Testis (tissue), 3 donors: ENCODE results near the gene PM20D1. TPM values are rescaled to one million over a fixed set of nuclear protein-coding genes. Genes with fewer than 3 reads are reported as not detected.
A peak's percentile ranks its signal among the peaks of the same experiment; 100 is the strongest.

ENCODE experiments used
- DNase-seq: peaks from one replicate; pipeline ENCODE4 v3.0.0-alpha.2; 2019
- H3K27ac ChIP-seq, 2 donors: fragments of 200-600 bp; sonication (generic); one replicate each; pipeline ENCODE4 v1.5.1; 2019
- H3K27me3 ChIP-seq: fragments of 200-600 bp; sonication (generic); one replicate; pipeline ENCODE4 v1.5.1; 2019
- H3K36me3 ChIP-seq: fragments of 200-600 bp; sonication (generic); one replicate; pipeline ENCODE4 v1.5.1; 2017; ENCODE audit warnings: low read depth; ENCODE audit errors: missing control alignments
- H3K4me1 ChIP-seq: fragments of 200-600 bp; sonication (generic); one replicate; pipeline ENCODE4 v1.5.1; 2019
- H3K4me3 ChIP-seq, 2 donors: fragments of 200-600 bp; sonication (generic); one replicate each; pipeline ENCODE4 v1.5.1; 2017 to 2019
- H3K9me3 ChIP-seq: fragments of 200-600 bp; sonication (generic); one replicate; pipeline ENCODE4 v1.5.1; 2017
- POLR2A ChIP-seq: fragments of 450-650 bp; IDR thresholded peaks from one replicate; pipeline ENCODE4 v1.6.1; 2017; ENCODE audit warnings: antibody characterized with exemption, mild to moderate bottlenecking, moderate library complexity
- WGBS, 2 donors: methylation state at CpG; one replicate each; pipeline ENCODE4 v1.1.5; 2018; 5-methylcytosine and 5-hydroxymethylcytosine counted together
- intact Hi-C: fragments of 100-400 bp; cut with DNase I; formaldehyde crosslinking; loops from one replicate; pipeline ENCODE4 v1.15.1; 2023; ENCODE audit warnings: low total_unique reads
- polyA plus RNA-seq: library from polyadenylated mRNA; stranded (reverse); fragments of 350-450 nt; fragmentation: Illumina TruSeq; extraction: RNeasy Lipid Tissue Mini Kit (QIAGEN cat#74804); gene quantifications from one replicate; pipeline ENCODE4 v1.2.3, GENCODE V29; 2014; ENCODE audit warnings: low read depth, low replicate concordance; ENCODE audit not compliant: insufficient read depth
- total RNA-seq, 2 donors: library from RNA; depleted of rRNA; stranded (reverse); fragments of >200 nt; gene quantifications; one replicate each; pipeline ENCODE4 v1.2.3, GENCODE V29; 2016
- TF ChIP-seq, protein P1 (sequence below), 3 experiments: fragments of 450-650 bp in 2 of 3; fragments of 200-600 bp in 1 of 3; sonication (generic) in 1 of 3; IDR thresholded peaks; one replicate each; pipeline ENCODE4 v1.5.1; 2016 to 2019; ENCODE audit warnings: antibody characterized with exemption in 3 of 3, mild to moderate bottlenecking in 2 of 3, moderate library complexity in 1 of 3

The PM20D1 gene
- total and polyA plus RNA-seq, 3 donors from 2014 or later, result 0.71 to 1.7 (median 0.81) TPM

DNA sequence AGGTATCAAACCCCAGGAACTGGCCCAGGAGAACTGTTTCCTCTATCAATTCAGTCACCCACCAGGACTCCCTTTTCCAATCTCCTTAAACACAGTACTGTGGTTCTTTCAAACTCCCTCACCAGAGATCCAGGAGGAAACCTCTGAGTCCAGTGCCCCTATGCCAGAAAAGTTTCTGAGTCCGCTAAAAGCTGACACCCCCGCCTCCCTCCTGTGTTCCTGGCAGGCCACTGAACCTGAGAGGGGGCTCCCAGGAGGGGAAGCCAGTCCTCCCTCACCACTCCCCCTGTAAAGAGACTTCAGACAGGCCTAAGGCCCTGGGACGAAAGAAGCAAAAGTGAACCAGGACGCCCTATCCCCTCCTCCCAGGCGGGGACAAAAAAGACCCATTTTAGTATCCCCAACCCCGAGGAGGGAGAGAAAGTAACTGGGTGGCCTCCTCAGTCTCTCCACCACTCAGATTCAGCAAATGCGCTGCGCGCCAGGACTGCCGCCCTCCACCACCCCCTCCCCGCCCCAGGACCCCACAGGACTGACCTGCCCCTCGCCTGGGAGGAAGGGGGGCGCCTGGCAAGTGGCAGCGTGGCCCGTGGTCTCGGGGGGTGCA lies 37.6 kb downstream of the PM20D1 start:
- H3K4me1 ChIP-seq, result peaks cover 12% of the 10 kb centered on the region
- peak overlapping the region; percentile 81 to 88 for H3K27ac ChIP-seq
- no peaks in the 10 kb centered on the region for H3K9me3 ChIP-seq
- peak overlapping the region; percentile 68 to 83 for H3K4me3 ChIP-seq
- H3K36me3 ChIP-seq, result no peaks in the 10 kb centered on the region
- peak; percentile 42 for DNase-seq
- intact Hi-C loops, result no loop called here
- WGBS, 2 donors, result 0 to 1% methylated on average over 4 to 14 of the region's 16 CpGs
- TF ChIP-seq, protein P1, sequence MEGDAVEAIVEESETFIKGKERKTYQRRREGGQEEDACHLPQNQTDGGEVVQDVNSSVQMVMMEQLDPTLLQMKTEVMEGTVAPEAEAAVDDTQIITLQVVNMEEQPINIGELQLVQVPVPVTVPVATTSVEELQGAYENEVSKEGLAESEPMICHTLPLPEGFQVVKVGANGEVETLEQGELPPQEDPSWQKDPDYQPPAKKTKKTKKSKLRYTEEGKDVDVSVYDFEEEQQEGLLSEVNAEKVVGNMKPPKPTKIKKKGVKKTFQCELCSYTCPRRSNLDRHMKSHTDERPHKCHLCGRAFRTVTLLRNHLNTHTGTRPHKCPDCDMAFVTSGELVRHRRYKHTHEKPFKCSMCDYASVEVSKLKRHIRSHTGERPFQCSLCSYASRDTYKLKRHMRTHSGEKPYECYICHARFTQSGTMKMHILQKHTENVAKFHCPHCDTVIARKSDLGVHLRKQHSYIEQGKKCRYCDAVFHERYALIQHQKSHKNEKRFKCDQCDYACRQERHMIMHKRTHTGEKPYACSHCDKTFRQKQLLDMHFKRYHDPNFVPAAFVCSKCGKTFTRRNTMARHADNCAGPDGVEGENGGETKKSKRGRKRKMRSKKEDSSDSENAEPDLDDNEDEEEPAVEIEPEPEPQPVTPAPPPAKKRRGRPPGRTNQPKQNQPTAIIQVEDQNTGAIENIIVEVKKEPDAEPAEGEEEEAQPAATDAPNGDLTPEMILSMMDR (IDR thresholded peaks at IDR 0.05), result no peak
- TF ChIP-seq POLR2A, result no peak
- H3K27me3 ChIP-seq, result no peaks in the 10 kb centered on the region

GRCh38 chr1:205811660-205812059 lies 38.3 kb downstream of the PM20D1 start:
- Histone ChIP-seq H3K36me3 (no peaks in the 10 kb centered on the region), H3K27ac (peak overlapping the region in 1 of 2 donors; percentile 88), H3K27me3 (no peaks in the 10 kb centered on the region), H3K9me3 (no peaks in the 10 kb centered on the region), H3K4me3 (peak overlapping the region; percentile 68 to 83), H3K4me1 (peaks cover 18% of the 10 kb centered on the region)
- intact Hi-C loops, result no loop called here
- TF ChIP-seq POLR2A, result no peak
- TF ChIP-seq, protein P1 (IDR thresholded peaks at IDR 0.05), result no peak
- DNase-seq, result peak; percentile 92
- 10 to 12% methylated on average over 5 of the region's 5 CpGs for WGBS, 2 donors

DNA sequence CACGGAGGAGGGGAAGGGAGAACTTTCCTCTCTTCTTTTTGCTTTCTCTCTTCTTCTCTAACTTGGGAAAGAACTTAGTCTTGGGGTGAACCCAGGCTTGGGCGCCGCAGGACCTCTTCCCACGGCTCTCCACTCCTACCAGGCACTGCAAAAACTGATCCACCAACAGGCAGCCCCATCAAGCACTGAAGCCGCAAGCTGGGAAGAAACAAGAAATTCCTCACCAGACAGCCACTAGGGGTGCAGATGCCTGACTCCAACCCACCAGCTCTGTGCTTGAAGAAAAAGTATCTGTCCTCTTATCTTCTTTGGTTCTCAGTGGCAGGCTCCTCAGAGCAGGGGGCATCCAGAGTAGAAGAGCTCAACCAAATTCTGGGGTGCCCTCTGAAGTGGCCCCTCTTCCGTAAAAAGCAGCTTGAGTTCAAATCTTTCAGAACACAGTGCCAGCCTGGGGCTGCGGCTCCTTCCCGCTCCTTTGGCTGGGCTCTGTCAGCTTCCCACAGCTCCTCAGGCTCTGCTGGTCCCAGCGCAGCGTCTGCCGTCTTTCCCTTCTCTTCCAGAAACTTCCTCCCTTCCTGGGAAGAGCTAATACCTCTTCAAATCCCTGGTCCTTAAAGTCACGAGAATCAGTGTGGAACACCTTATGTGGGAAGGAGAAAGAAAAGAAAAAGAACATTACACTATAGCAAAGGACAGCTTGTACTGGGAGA lies 39.3 kb downstream of the PM20D1 start:
- Histone ChIP-seq H3K27ac (no peak overlapping the region), H3K4me1 (peaks cover 28% of the 10 kb centered on the region), H3K27me3 (no peaks in the 10 kb centered on the region), H3K4me3 (peak overlapping the region in 1 of 2 donors; percentile 83), H3K36me3 (no peaks in the 10 kb centered on the region), H3K9me3 (no peaks in the 10 kb centered on the region)
- TF ChIP-seq, protein P1 (IDR thresholded peaks at IDR 0.05), result no peak
- no peak for TF ChIP-seq POLR2A
- intact Hi-C loops, result no loop called here
- WGBS, 2 donors, result 71 to 79% methylated on average over 12 of the region's 12 CpGs
- peak; percentile 39 for DNase-seq

GRCh38 chr1:205809942-205810345 lies 40.0 kb downstream of the PM20D1 start:
- Histone ChIP-seq H3K4me1 (peaks cover 35% of the 10 kb centered on the region), H3K27ac (no peak overlapping the region), H3K9me3 (no peaks in the 10 kb centered on the region), H3K4me3 (peak overlapping the region in 1 of 2 donors; percentile 41), H3K36me3 (no peaks in the 10 kb centered on the region), H3K27me3 (no peaks in the 10 kb centered on the region)
- 46 to 88% methylated on average over 11 to 14 of the region's 14 CpGs for WGBS, 2 donors
- DNase-seq, result no peak
- TF ChIP-seq, protein P1 (IDR thresholded peaks at IDR 0.05), result no peak
- no peak for TF ChIP-seq POLR2A
- intact Hi-C loops, result no loop called here
